ENCODE data around the gene KCNMA1. TPM values are rescaled to one million over a fixed set of nuclear protein-coding genes. Genes with fewer than 3 reads are reported as not detected.

Gene KCNMA1
- total RNA-seq, 2 experiments from 2014 or later, result 0.55 to 1.5 TPM

DNA sequence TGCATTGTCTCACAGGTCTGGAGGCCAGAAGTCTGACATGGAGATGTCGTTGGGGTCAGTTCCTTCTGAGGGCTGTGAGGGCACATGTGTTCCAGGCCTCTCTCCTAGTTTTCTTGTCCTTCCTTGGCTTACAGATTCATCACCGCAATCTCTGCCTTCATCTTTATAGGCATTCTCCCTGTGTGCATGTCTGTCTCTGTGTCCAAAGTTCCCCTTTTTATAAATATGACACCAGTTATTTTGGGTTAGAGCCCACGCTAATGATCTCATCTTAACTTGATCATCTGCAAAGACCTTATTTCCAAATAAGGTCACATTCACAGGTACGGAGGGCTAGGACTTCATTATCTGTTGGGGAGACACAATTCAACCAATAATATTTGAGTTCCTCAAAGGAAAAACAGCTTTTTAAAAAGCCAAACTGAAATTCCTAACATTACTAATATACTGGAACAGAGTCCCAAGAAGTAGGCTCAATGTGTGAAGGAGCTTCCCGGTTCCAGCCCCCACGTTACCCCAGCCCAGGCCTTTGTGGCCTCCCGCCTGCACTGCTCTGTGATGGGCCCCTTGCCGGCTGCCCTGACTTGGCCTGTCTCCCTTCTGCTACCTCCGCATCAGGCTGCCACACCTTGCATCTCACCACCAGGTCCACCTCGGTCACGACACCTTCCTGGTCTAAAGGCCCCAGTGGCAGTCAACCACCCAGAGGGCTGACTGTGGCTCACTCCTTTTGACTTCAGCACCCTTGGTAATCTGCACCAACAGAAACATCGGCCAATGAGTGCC lies 142.7 kb downstream of the KCNMA1 start:
- Mint-ChIP-seq H3K4me3 (no peak overlapping the region), H3K27ac (no peak overlapping the region), H3K4me1 (no peaks in the 10 kb centered on the region), H3K9me3 (ENCODE audit: low read depth) (no peaks in the 10 kb centered on the region), H3K27me3 (peaks cover 4% of the 10 kb centered on the region), H3K36me3 (no peaks in the 10 kb centered on the region)
- CTCF ChIA-PET, result no interaction called here
- ATAC-seq (no peak), DNase-seq (no peak)

DNA sequence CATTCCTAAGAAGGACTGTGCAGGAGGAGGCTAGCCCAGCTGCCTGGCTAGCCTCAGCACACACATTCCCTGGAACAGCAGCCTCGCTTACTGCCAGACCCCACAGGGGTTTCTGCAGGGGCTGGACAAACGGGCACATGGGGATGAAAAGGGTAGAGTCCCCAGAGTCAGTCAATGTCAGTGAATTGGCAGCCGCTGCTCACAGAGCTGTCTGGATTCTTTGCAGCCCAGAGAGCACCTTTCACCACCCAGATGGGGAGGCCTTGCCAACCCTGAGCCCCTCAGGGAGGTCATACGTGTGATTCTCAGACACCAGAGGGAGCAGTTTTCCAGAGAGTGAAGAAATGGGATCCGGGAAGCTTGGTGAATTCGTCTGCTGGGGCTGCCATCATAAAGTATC lies 143.3 kb downstream of the KCNMA1 start:
- peaks cover 4% of the 10 kb centered on the region for H3K27me3 Mint-ChIP-seq
- CTCF ChIA-PET, result no interaction called here
- H3K27ac Mint-ChIP-seq, result no peak overlapping the region
- ATAC-seq (no peak), DNase-seq (no peak)
- no peaks in the 10 kb centered on the region for H3K36me3 Mint-ChIP-seq
- H3K9me3 Mint-ChIP-seq (ENCODE audit: low read depth), result no peaks in the 10 kb centered on the region
- no peaks in the 10 kb centered on the region for H3K4me1 Mint-ChIP-seq
- no peak overlapping the region for H3K4me3 Mint-ChIP-seq

DNA sequence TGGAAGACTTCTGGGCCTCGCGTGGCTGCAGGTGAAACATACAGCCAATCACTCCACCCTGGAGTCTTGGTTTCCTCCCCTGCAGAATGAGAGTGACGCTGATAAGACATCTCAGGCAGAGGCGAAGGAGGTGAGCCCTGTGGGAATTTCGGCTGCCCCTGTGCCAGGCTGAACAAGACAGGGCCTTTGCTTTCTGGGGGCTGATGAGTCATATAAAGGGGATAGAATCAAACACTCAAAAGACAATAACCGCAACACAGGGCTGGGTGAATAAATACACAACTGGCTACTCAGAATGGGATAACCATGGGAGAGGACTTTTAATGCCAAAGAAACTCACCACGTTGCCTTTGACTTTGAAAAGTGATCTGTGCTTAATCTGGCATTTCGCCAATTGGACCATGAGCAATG lies 143.8 kb downstream of the KCNMA1 start:
- no peaks in the 10 kb centered on the region for H3K4me1 Mint-ChIP-seq
- peaks cover 4% of the 10 kb centered on the region for H3K27me3 Mint-ChIP-seq
- DNase-seq (no peak), ATAC-seq (no peak)
- H3K9me3 Mint-ChIP-seq (ENCODE audit: low read depth), result no peaks in the 10 kb centered on the region
- H3K27ac Mint-ChIP-seq, result no peak overlapping the region
- H3K36me3 Mint-ChIP-seq, result no peaks in the 10 kb centered on the region
- CTCF ChIA-PET, result no interaction called here
- H3K4me3 Mint-ChIP-seq, result no peak overlapping the region

DNA sequence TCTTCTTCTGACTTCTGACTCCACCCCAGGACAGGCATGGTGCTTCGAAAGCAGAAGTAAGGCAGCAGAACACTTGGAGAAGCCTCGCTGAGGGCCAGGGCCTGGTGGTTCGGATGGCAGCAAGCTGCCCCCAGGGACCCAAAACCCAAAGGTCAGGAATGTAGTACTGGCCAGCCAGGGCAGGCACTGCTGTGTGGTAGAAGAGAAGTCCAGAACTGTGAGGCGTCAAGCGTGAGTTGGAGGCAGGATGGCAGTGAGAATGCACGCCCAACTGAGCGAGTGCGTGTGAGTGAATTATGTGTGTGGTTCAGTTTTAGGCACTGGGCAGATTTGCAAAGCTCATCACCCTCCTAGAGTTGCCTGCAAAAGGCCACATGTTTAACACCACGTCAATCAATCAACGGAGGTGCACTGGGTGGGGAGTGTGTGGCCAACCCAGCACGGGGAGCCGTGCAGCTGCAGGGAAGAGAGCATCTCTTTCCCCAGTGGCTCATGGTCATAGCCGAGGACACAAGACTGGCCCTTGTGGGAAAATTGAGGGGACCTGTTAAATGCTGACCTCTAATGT lies 144.3 kb downstream of the KCNMA1 start:
- H3K36me3 Mint-ChIP-seq, result no peaks in the 10 kb centered on the region
- no peaks in the 10 kb centered on the region for H3K4me1 Mint-ChIP-seq
- H3K9me3 Mint-ChIP-seq (ENCODE audit: low read depth), result no peaks in the 10 kb centered on the region
- H3K4me3 Mint-ChIP-seq, result no peak overlapping the region
- DNase-seq, result no peak
- no peak overlapping the region for H3K27ac Mint-ChIP-seq
- CTCF ChIA-PET, result no interaction called here
- no peak for ATAC-seq
- H3K27me3 Mint-ChIP-seq, result peaks cover 4% of the 10 kb centered on the region

DNA sequence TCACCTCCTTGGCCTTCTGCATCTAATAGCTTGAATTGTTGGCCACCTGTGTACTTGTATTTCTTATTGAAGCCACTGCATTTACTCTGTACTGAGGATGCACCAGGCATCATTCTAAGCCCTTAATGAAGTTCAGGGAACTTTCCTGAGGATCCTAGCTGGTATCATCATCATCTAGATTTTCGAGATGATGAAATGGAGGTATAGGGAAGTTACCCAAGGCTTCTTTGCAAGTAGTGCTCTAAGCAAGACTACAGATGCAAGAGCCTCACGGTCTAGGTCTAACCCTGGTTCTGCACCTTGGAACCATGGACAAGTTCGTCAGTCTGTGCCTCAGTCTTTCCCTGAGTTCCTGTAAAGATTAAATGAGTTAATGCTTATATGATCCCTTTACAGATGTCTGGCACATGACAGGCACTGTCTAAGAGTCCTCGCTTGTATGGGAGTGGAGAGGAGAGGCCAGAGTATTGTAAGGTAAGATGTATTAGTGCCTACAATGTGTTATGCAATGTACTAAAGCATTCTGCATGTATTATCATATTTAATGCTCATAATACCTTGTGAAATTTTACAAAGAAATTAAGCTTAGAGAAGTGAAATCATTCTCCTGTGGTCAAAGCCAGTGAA lies 145.1 kb downstream of the KCNMA1 start:
- Mint-ChIP-seq H3K27ac (no peak overlapping the region), H3K9me3 (ENCODE audit: low read depth) (no peaks in the 10 kb centered on the region), H3K36me3 (no peaks in the 10 kb centered on the region), H3K27me3 (peaks cover 3% of the 10 kb centered on the region), H3K4me3 (no peak overlapping the region), H3K4me1 (no peaks in the 10 kb centered on the region)
- no peak for ATAC-seq
- DNase-seq, result no peak
- CTCF ChIA-PET, result no interaction called here

DNA sequence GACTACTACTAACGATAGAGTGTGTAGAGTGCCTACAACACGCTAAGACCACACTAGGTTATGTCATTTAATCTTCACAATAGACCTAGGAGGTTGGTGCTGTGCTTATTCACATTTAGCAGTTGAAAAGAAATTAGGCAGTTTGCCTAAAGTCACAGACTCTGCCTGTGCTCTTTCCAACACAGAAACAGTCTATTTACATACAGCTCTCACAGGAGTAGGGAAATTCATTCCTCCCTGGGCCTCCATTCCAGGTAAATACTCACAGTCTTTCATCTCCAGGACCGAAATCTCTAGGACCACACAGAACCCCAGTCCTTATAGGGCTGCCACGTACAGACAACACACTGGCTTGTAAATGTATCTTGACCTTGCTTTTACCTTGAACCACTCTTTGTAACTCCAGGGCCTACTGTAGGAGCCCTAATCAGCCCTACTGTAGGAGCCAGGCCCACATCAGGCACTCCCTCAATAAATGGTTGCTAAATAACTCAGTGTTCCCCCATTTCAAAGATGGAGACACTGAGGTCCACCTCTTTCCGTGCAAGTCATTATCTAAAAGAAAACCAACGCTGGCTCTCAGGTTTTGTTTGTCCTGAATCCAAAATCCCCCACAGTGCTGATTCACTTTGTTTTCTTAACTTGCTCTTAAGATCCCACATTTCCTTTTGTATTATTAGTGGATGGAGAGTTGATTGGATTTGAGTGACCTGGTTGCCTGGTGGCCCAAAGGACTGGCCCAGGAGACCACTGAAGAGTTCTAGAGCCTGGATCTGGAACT lies 146.9 kb downstream of the KCNMA1 start:
- CTCF ChIA-PET, result no interaction called here
- no peak for ATAC-seq
- Mint-ChIP-seq H3K4me3 (no peak overlapping the region), H3K4me1 (no peaks in the 10 kb centered on the region), H3K27ac (no peak overlapping the region), H3K27me3 (no peaks in the 10 kb centered on the region), H3K9me3 (ENCODE audit: low read depth) (no peaks in the 10 kb centered on the region), H3K36me3 (no peaks in the 10 kb centered on the region)
- no peak for DNase-seq

DNA sequence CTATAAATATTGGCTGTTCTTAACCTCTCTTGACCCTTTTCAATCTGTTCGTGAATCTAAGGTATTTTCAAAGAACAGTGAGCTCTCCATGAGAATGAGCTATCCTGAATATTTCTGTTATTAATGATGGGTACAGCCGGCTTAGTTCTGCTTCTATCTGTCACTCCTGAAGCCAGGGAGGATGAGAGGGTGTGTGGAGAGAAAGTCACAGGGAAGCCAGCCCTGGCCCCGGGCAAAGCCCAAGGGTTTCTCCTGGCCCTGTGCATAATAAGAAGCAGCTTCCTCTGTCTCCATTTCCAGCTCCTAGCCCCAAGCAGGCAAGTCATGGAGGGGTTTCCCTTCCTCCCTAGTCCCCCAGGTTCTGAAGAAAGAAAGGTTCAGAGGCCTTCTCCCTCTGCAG lies 151.1 kb downstream of the KCNMA1 start:
- Mint-ChIP-seq H3K36me3 (no peaks in the 10 kb centered on the region), H3K4me3 (no peak overlapping the region), H3K4me1 (no peaks in the 10 kb centered on the region), H3K27me3 (no peaks in the 10 kb centered on the region), H3K27ac (no peak overlapping the region), H3K9me3 (ENCODE audit: low read depth) (no peaks in the 10 kb centered on the region)
- CTCF ChIA-PET, result interaction anchor here (1.4 kb wide), 1 partner anchor 16 kb away, joined by 3 read pairs; no protein-coding TSS in a partner anchor
- DNase-seq, result no peak
- ATAC-seq, result no peak

DNA sequence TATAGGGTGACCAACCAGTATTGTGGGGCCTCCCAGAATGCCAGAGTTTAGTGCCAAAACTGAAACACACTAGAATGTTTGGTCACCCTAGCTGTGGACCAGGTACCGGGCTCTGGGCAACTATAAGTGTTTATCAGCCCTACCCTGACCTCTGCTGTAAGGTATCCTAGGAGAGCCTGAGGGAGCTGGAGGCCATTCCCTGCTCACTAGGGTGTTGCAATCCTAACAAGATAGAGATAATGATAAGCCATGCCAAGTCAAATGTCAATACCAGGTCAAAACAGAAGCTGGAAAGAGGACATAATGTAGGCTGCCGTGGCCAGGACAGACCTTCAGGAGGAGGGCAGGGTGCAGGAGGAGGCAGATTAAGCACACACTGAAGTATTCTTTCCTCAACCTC lies 151.8 kb downstream of the KCNMA1 start:
- no peak for DNase-seq
- Mint-ChIP-seq H3K27me3 (no peaks in the 10 kb centered on the region), H3K4me3 (no peak overlapping the region), H3K36me3 (no peaks in the 10 kb centered on the region), H3K9me3 (ENCODE audit: low read depth) (no peaks in the 10 kb centered on the region), H3K27ac (no peak overlapping the region), H3K4me1 (no peaks in the 10 kb centered on the region)
- no peak for ATAC-seq
- CTCF ChIA-PET, result no interaction called here

DNA sequence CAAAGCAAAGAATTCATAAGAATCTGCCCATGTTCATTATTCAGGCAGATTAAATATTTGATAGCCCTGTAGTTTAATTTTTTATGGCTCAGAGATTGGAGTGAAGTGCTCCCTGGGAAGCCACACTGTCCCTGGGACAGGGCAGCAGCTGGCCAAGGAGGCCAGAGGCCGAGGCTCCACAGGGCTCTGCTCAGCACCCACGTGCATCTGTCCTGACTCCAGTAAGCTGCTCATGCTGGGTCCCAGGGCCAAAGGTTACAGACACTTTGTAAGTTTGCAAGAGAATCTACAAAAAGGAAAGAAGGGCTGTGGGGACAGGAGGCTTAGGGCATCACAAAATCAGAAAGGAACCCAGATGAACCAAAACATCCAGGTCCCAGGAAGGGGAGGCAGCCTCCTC lies 155.5 kb downstream of the KCNMA1 start:
- Mint-ChIP-seq H3K4me3 (no peak overlapping the region), H3K36me3 (no peaks in the 10 kb centered on the region), H3K27me3 (peaks cover 2% of the 10 kb centered on the region), H3K9me3 (ENCODE audit: low read depth) (no peaks in the 10 kb centered on the region), H3K27ac (no peak overlapping the region), H3K4me1 (no peaks in the 10 kb centered on the region)
- ATAC-seq (no peak), DNase-seq (no peak)
- CTCF ChIA-PET, result no interaction called here

DNA sequence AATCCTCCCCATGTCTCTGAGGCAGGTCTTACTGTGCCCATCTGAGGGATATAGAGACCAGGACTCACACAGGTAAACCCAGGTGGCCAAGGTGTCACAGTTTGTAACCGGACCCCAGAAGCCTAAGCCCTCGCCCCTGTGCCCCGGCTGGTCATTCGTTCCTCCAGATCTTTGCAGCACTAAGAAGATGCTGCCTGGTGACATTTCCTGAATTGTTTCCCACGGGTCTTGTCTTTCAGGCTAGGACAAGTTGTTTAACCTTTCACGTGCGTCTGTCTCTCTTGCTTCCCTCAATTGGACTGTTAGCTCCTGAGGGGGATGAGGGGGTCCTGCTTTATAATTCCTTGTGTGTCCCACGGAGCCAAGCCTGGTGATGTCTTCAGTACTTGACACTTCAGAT lies 158.0 kb downstream of the KCNMA1 start:
- H3K4me3 Mint-ChIP-seq, result no peak overlapping the region
- no peak overlapping the region for H3K27ac Mint-ChIP-seq
- H3K9me3 Mint-ChIP-seq (ENCODE audit: low read depth), result no peaks in the 10 kb centered on the region
- no peak for DNase-seq
- ATAC-seq, result no peak
- H3K27me3 Mint-ChIP-seq, result peaks cover 2% of the 10 kb centered on the region
- H3K36me3 Mint-ChIP-seq, result no peaks in the 10 kb centered on the region
- H3K4me1 Mint-ChIP-seq, result no peaks in the 10 kb centered on the region
- CTCF ChIA-PET, result no interaction called here

DNA sequence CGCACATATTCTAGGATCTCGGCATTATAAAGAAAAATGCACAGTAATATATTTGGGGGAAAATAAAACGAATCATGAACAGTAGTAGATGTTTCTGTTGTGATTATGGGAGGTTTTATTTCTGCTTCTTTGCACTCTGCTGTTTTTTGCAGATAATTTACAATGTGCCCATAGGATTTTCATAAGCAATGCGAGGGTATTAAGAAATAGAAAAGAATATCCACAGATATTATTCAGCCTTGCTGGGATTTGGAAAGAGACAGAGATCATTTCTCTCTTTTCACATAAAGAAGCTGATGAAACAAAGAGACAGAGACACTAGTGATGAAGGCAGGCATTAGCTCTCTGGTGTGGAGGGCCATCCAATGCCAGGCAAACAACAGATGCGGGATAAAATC lies 158.6 kb downstream of the KCNMA1 start:
- Mint-ChIP-seq H3K27me3 (peaks cover 2% of the 10 kb centered on the region), H3K27ac (no peak overlapping the region), H3K4me3 (no peak overlapping the region), H3K4me1 (no peaks in the 10 kb centered on the region), H3K9me3 (ENCODE audit: low read depth) (no peaks in the 10 kb centered on the region), H3K36me3 (no peaks in the 10 kb centered on the region)
- no peak for DNase-seq
- ATAC-seq, result no peak
- CTCF ChIA-PET, result no interaction called here

DNA sequence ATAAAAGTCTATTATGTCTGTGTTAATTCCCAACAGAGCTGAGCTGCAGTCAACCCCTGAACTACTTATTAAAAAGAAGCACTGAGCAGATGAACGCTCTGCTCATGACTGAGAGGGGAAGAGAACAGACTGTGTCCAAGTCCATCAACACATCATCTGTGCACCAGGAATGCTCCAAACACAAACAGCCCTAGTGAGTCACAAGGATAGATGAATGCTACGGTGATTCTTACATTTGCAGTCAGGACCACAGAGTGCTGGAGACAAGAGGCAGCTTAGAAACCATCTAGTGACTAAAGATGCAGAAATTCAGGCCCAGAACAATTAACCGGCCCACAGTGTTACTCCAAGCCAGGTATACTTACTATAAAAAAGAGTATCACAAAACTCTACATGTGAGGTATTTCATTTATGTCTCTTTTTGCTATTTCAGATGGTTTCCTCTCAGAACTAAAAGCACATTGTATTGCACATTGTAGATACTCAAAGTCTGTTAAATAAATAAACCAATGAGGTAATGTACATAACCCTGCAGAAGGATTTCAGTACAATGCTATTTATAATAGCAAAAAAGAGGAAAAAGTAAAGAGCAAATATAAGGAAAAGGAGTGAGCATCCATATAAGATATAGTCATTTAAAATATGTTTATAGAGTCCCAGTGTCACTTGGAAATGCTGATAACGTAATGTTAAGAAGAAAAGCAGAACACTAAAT lies 159.2 kb downstream of the KCNMA1 start:
- no peak for DNase-seq
- Mint-ChIP-seq H3K27ac (no peak overlapping the region), H3K4me1 (no peaks in the 10 kb centered on the region), H3K4me3 (no peak overlapping the region), H3K36me3 (no peaks in the 10 kb centered on the region), H3K27me3 (peaks cover 2% of the 10 kb centered on the region), H3K9me3 (ENCODE audit: low read depth) (no peaks in the 10 kb centered on the region)
- CTCF ChIA-PET, result interaction anchor here (1.2 kb wide), 1 partner anchor 13 kb away, joined by 3 read pairs; no protein-coding TSS in a partner anchor
- ATAC-seq, result no peak

DNA sequence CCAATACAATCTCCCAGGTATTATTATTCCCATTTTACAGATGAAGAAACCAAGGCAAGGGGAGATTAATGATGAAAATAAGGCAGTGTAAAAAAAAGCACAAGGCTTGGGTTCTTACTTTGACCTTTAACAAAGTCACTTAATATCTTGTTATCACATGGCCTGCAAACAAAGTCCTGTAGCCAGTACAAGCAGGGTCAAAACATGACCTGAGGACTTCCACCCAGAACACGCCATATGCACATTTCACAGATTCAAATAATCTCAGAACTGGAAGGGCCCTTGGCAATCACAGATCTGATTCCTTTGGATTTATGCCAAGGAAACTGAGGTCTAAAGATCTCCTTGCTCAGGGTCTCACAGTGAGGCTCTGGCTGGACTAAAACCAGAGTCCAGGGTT lies 162.1 kb downstream of the KCNMA1 start:
- H3K36me3 Mint-ChIP-seq, result no peaks in the 10 kb centered on the region
- DNase-seq (no peak), ATAC-seq (no peak)
- no peak overlapping the region for H3K27ac Mint-ChIP-seq
- H3K9me3 Mint-ChIP-seq (ENCODE audit: low read depth), result no peaks in the 10 kb centered on the region
- H3K27me3 Mint-ChIP-seq, result peaks cover 2% of the 10 kb centered on the region
- H3K4me1 Mint-ChIP-seq, result no peaks in the 10 kb centered on the region
- no peak overlapping the region for H3K4me3 Mint-ChIP-seq
- CTCF ChIA-PET, result no interaction called here
